Activated effector memory CD4-positive, alpha-beta T cell treated with Interleukin-2 at 50 U/mL for 16 hours (primary cell): ENCODE data around the gene MAPK11.
"Not testable (repeated sequence)": the region's sequence is repeated elsewhere in the genome, so short reads cannot be mapped to it uniquely, and the experiment has no call there.

Experiments
- DNase-seq: peaks from one replicate; pipeline ENCODE4 v3.0.0-alpha.2; 2020

MAPK11 gene

GRCh38 chr22:50275181-50276055 lies 5.2 kb upstream of the MAPK11 start:
- DNase-seq: no peak

GRCh38 chr22:50274771-50275170 lies 4.6 kb upstream of the MAPK11 start:
- no peak for DNase-seq

- DNase-seq: no peak
Observed at GRCh38 chr22:50274311-50274710, 4.1 kb upstream of the MAPK11 start.

- DNase-seq: not testable (repeated sequence)
Observed at GRCh38 chr22:50273781-50274180, 3.6 kb upstream of the MAPK11 start.

- DNase-seq: not testable (repeated sequence)
Observed at GRCh38 chr22:50273352-50273751, 3.2 kb upstream of the MAPK11 start.

GRCh38 chr22:50272044-50272802 lies 2.0 kb upstream of the MAPK11 start:
- DNase-seq: no peak

GRCh38 chr22:50271519-50271970 lies 1.4 kb upstream of the MAPK11 start:
- DNase-seq: peak; percentile 41

GRCh38 chr22:50270666-50271394 lies 650 bp upstream of the MAPK11 start:
- peak; percentile 60 for DNase-seq

- no peak for DNase-seq
Observed at GRCh38 chr22:50269573-50269969, 609 bp downstream of the MAPK11 start.

- no peak for DNase-seq
Observed at GRCh38 chr22:50268655-50269113, 1.5 kb downstream of the MAPK11 start.

- DNase-seq: peak; percentile 27
Observed at GRCh38 chr22:50267591-50268390, 2.4 kb downstream of the MAPK11 start.

- no peak for DNase-seq
Observed at GRCh38 chr22:50266994-50267393, 3.2 kb downstream of the MAPK11 start.

- DNase-seq: no peak
Observed at GRCh38 chr22:50264946-50265669, 5.1 kb downstream of the MAPK11 start.

GRCh38 chr22:50264104-50264745 lies 6.0 kb downstream of the MAPK11 start:
- no peak for DNase-seq

GRCh38 chr22:50262973-50263617 lies 7.1 kb downstream of the MAPK11 start:
- no peak for DNase-seq

- no peak for DNase-seq
Observed at GRCh38 chr22:50262460-50262911, 7.7 kb downstream of the MAPK11 start.

GRCh38 chr22:50261615-50262459 lies 8.3 kb downstream of the MAPK11 start, which contains the start of gene MAPK12:
MAPK12 (minus strand) TSS chr22:50261683; CDS start chr22:50261509, 174 bp downstream.
- no peak for DNase-seq

- DNase-seq: no peak
Observed at GRCh38 chr22:50260801-50261614, 9.2 kb downstream of the MAPK11 start.
